IPS-18a (cell line): Measurements from ENCODE around the gene MZT2B.
"Not testable (repeated sequence)": the region's sequence is repeated elsewhere in the genome, so short reads cannot be mapped to it uniquely, and the experiment has no call there.

Experiments
- H3K27ac ChIP-seq: one replicate; pipeline ENCODE4 v1.5.1; 2013; ENCODE audit warnings: low read length
- H3K27me3 ChIP-seq: one replicate; pipeline ENCODE4 v1.6.1; 2013; ENCODE audit warnings: mild to moderate bottlenecking, low read length; ENCODE audit not compliant: control insufficient read depth, insufficient read depth
- H3K36me3 ChIP-seq: one replicate; pipeline ENCODE4 v1.6.1; 2013; ENCODE audit warnings: low read depth, low read length; ENCODE audit not compliant: control insufficient read depth
- H3K4me1 ChIP-seq: one replicate; pipeline ENCODE4 v1.6.1; 2013; ENCODE audit warnings: low read depth, low read length; ENCODE audit not compliant: control insufficient read depth
- H3K4me3 ChIP-seq: one replicate; pipeline ENCODE4 v1.5.1; 2013; ENCODE audit warnings: low read length
- H3K9ac ChIP-seq: one replicate; pipeline ENCODE4 v1.6.1; 2013; ENCODE audit warnings: mild to moderate bottlenecking, low read length, moderate library complexity
- H3K9me3 ChIP-seq: one replicate; pipeline ENCODE4 v1.6.1; 2013; ENCODE audit warnings: low read depth, low read length; ENCODE audit not compliant: control insufficient read depth

Gene MZT2B

DNA sequence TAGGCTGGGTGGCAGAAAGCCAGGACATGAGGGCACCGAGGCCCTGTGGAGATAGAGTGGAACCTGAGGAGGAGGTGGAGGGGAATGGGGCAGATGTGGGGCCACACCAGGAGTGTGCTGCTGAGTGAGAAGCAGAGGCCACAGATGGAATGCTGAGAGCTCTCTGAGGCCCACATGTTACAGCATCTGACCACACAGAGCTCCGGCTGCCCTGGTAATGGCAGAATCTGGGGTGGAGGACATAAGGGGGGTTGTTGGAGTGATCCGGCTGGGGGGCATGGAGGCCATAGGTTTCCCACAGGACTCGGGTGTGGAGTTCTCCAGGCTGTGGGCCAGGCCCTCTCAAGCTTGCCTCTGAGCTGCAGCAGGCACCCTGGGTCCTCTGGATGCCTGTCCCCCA is 3.8 kb downstream of the MZT2B start:
- H3K9ac ChIP-seq: no peak overlapping the region
- no peak overlapping the region for H3K4me3 ChIP-seq
- H3K36me3 ChIP-seq: no peaks in the 10 kb centered on the region
- no peaks in the 10 kb centered on the region for H3K27me3 ChIP-seq
- H3K9me3 ChIP-seq: no peaks in the 10 kb centered on the region
- H3K27ac ChIP-seq: no peak overlapping the region
- H3K4me1 ChIP-seq: no peaks in the 10 kb centered on the region

GRCh38 chr2:130186391-130186790 is 4.3 kb downstream of the MZT2B start:
- no peaks in the 10 kb centered on the region for H3K27me3 ChIP-seq
- no peak overlapping the region for H3K9ac ChIP-seq
- no peaks in the 10 kb centered on the region for H3K36me3 ChIP-seq
- no peak overlapping the region for H3K4me3 ChIP-seq
- H3K4me1 ChIP-seq: no peaks in the 10 kb centered on the region
- H3K27ac ChIP-seq: no peak overlapping the region
- H3K9me3 ChIP-seq: no peaks in the 10 kb centered on the region

DNA sequence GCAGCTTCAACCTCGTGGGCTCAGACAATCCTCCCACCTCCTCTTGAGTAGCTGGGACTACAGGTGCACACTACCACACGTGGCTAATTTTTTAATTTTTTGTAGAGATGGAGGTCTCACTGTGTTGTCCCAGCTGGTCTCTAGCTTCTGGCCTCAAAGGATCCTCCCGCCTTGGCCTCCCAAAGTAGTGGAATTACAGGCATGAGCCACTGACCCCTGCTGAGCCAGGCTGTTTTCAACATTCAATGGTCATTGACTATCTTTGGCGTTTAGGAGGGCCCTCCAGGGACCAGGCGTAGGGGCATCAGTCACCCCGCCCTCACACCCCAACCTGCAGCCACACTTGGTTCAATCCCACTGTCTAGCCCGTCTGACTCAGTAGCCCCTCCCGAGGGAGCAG is 5.2 kb downstream of the MZT2B start:
- Histone ChIP-seq H3K4me3 (no peak overlapping the region), H3K36me3 (no peaks in the 10 kb centered on the region), H3K27me3 (no peaks in the 10 kb centered on the region), H3K9me3 (no peaks in the 10 kb centered on the region), H3K4me1 (no peaks in the 10 kb centered on the region), H3K9ac (no peak overlapping the region), H3K27ac (no peak overlapping the region)

DNA sequence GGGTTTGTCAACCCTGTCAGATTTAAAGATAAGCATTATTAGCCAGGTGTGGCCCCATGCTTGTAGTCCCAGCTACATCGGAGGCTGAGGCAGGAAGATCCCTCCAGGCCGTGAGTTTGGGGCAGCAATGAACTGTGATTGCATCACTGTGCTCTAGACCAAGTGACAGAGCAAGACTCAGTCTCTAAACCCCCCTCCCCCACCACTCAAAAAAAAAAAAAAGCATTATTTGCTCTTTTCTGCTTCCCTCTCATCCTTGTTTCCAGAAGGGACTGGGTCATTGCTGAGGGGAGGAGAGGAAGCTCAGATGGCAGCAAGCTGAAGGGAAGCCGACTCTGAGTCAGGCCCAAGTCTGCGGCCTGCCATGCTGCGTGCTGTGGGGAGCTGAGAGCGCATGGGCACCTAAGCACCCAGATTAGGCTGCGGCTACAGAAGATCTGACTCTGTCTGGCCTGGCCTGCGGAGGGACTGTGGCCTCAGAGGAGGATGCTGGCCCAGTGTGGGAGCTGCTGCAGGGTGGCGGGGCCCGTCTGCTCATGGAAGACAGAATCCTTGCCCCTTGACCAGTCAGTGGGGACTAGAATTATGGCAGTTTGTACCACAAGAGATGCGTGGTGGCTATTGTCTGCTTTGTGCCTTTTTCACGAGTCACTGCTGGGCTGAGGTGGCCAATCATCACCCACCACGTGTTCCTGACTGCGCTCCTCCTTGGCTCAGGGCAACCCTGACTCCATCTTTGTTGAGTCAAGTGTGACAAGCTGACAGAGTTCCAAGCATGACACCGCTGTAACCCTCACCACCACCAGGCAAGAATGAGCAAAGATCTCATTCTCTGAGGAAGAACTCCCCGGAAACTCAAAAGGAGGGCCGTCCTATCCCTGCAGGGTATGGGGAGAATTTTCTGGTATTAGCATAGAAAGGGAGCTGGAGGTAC is 6.1 kb downstream of the MZT2B start:
- H3K4me1 ChIP-seq, H3K9me3 ChIP-seq, H3K36me3 ChIP-seq, H3K4me3 ChIP-seq, H3K27ac ChIP-seq, H3K9ac ChIP-seq, H3K27me3 ChIP-seq: not testable (repeated sequence)

GRCh38 chr2:130188958-130189357 is 6.9 kb downstream of the MZT2B start:
- not testable (repeated sequence) for H3K9ac ChIP-seq, H3K27ac ChIP-seq, H3K4me1 ChIP-seq, H3K4me3 ChIP-seq, H3K27me3 ChIP-seq, H3K36me3 ChIP-seq, H3K9me3 ChIP-seq

- no peaks in the 10 kb centered on the region for H3K9me3 ChIP-seq
These were observed 8.2 kb downstream of the MZT2B start for GRCh38 chr2:130190237-130190636.

DNA sequence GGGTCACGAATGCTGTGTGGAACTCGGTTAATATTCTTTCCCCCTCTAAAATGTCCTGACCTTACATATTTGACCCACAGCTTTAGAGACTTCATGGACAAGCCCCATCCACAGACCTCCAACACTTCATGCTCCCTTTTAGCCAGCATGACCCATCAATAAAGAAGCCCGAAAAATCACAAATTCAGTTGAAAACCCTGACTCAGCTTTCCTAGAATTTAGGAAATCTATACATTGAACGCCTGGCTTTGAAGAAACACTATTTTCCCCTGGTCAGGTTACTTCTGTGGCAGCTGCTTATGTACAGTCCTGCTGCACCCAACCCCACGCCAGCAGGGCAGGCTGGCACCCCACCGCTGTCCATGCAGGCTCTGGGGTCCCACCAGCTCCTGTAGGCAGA is 9.3 kb downstream of the MZT2B start:
- not testable (repeated sequence) for H3K4me1 ChIP-seq, H3K4me3 ChIP-seq, H3K27me3 ChIP-seq, H3K9ac ChIP-seq, H3K9me3 ChIP-seq, H3K27ac ChIP-seq, H3K36me3 ChIP-seq

More at GRCh38 chr2:130190237-130190636, 8.2 kb downstream of the MZT2B start:
- Histone ChIP-seq H3K27ac (no peak overlapping the region), H3K9ac (no peak overlapping the region), H3K4me3 (no peak overlapping the region), H3K27me3 (no peaks in the 10 kb centered on the region), H3K4me1 (no peaks in the 10 kb centered on the region), H3K36me3 (no peaks in the 10 kb centered on the region)

GRCh38 chr2:130192451-130192850 is 10.4 kb downstream of the MZT2B start:
- not testable (repeated sequence) for H3K9ac ChIP-seq, H3K9me3 ChIP-seq, H3K4me1 ChIP-seq, H3K27me3 ChIP-seq, H3K4me3 ChIP-seq, H3K27ac ChIP-seq, H3K36me3 ChIP-seq

GRCh38 chr2:130193824-130194223 is 11.8 kb downstream of the MZT2B start:
- not testable (repeated sequence) for H3K36me3 ChIP-seq, H3K9me3 ChIP-seq, H3K27me3 ChIP-seq, H3K4me3 ChIP-seq, H3K4me1 ChIP-seq, H3K9ac ChIP-seq, H3K27ac ChIP-seq

DNA sequence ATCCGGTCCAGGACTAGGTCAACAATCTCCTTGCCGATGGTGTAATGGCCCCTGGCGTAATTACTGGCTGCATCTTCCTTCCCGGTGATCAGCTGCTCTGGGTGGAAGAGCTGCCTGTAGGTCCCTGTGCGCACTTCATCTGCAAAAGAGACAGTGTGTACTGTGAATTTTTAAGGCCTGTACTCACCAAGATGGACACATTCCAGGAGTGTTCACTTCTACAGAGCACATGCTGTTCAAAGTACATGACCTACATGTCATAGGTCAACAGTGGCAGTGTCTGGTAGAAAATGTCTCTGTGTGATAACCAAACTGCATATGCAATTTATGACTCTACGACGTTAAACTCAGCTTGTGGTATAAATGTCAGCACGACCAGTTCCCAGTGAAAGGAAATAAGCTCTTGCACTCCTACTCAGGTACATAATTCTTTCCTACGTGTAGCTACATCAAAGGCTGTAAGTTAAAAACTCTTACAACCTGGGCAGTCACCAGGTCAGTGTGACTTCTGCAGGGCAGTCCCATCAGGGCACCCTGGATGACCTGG is 13.1 kb downstream of the MZT2B start:
- H3K4me1 ChIP-seq, H3K4me3 ChIP-seq, H3K9ac ChIP-seq, H3K27ac ChIP-seq, H3K9me3 ChIP-seq, H3K27me3 ChIP-seq, H3K36me3 ChIP-seq: not testable (repeated sequence)

DNA sequence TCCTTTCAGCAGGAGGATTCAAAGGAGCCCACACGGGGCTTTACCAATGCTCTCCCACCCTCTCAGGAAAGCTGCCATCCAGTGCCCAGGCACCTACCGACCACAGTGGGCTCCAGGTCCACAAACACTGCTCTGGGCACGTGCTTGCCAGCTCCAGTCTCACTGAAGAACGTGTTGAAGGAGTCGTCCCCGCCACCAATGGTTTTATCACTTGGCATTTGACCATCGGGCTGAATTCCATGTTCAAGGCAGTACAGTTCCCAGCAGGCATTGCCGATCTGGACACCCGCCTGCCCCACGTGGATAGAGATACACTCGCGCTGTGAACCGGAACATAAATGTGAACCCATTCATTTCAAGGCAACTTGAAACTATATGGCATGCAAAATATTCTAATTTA is 14.0 kb downstream of the MZT2B start:
- not testable (repeated sequence) for H3K4me1 ChIP-seq, H3K27ac ChIP-seq, H3K9ac ChIP-seq, H3K4me3 ChIP-seq, H3K9me3 ChIP-seq, H3K36me3 ChIP-seq, H3K27me3 ChIP-seq

GRCh38 chr2:130198343-130198742 is 16.3 kb downstream of the MZT2B start, which contains the start of gene TUBA3E:
Gene TUBA3E (minus strand): TSS chr2:130198439. CDS start chr2:130198360, 79 bp downstream.
- Histone ChIP-seq H3K36me3 (no peaks in the 10 kb centered on the region), H3K9ac (no peak within 1 kb of the TSS), H3K4me3 (no peak within 1 kb of the TSS), H3K27me3 (no peaks in the 10 kb centered on the region), H3K27ac (no peak within 1 kb of the TSS), H3K9me3 (no peaks in the 10 kb centered on the region), H3K4me1 (no peaks in the 10 kb centered on the region)
